ENCODE data around the gene FSIP1.

FSIP1 gene

DNA sequence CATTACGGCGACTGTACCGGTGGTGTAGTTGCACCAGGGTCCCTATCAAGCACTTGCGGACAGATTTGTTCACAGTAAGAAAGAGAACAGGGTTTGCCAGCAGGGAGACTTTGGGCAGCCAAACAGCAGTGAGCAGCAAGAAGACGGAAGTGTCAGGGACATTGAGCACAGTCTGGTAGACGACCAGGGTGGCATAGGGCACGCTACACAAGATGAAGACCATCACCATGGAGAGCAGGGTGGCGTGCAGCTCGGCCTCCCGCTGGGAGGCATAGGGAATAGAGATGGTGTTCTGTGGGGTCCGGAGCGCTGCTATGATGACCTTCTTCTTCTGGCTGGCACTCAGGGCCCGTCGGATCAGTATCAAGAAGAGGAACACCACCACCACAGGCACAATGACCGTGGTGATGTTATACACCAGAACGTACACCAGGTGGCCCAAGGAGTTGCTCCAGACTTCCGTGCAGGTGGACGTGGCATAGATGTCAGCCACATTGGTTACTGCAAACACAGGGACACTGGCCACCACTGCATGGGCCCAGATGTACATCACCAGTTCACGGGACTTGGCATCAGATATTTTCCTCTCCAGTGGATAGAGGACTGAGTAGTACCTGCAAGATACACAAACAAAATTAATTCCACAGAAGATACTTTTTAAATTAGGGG, 19.1 kb upstream of the FSIP1 start:
- H3K27ac ChIP-seq = no peak overlapping the region
- H3K4me3 ChIP-seq = no peak overlapping the region
- DNase-seq (ENCODE audit: low spot score) = no peak
- TF ChIP-seq, protein P1, sequence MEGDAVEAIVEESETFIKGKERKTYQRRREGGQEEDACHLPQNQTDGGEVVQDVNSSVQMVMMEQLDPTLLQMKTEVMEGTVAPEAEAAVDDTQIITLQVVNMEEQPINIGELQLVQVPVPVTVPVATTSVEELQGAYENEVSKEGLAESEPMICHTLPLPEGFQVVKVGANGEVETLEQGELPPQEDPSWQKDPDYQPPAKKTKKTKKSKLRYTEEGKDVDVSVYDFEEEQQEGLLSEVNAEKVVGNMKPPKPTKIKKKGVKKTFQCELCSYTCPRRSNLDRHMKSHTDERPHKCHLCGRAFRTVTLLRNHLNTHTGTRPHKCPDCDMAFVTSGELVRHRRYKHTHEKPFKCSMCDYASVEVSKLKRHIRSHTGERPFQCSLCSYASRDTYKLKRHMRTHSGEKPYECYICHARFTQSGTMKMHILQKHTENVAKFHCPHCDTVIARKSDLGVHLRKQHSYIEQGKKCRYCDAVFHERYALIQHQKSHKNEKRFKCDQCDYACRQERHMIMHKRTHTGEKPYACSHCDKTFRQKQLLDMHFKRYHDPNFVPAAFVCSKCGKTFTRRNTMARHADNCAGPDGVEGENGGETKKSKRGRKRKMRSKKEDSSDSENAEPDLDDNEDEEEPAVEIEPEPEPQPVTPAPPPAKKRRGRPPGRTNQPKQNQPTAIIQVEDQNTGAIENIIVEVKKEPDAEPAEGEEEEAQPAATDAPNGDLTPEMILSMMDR (IDR thresholded peaks at IDR 0.05) = no peak

DNA sequence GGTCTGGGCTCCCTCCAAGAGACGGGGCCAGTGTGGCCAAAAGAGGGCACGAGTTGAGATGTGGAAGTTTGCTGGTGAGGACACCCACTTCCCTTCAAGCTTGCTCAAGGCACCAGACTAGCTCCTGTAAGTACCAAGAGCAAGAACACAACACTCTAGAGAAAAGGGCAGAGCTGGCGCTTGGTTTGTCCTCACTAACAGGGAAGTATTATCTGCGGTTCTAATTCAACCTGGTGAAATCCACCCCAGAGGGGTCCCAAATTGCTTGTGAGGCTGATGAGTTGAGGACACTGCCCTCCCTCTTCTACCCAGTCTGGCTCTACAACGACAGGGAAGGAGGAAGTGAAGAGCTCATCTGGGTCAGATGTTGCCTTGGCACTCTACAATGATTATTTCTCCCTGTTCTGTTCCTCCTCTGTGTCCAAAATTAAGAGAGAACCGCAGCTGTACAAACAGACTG, 16.9 kb upstream of the FSIP1 start:
- no peak for DNase-seq (ENCODE audit: low spot score)
- no peak overlapping the region for H3K27ac ChIP-seq
- TF ChIP-seq, protein P1 (IDR thresholded peaks at IDR 0.05) = no peak
- H3K4me3 ChIP-seq = no peak overlapping the region

DNA sequence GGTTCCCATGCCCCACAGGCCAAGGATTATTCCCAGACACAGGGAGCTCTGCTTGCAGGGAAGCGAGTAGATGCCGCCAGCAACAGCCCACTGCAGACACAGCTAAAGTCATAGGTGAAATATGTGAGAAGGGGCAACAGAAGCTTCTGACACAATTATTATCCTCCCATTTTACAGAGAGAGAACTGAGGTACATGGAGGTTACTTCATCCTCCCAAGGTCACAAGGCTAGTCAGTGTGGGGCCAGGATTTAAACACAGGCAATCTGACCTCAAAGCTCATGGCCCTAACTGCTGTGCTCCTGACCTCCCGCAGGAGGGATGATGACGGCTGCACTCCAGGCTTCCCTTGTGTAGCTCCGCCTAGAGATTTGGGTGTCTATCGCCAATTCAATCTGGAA, 15.7 kb upstream of the FSIP1 start:
- no peak overlapping the region for H3K4me3 ChIP-seq
- DNase-seq (ENCODE audit: low spot score) = no peak
- H3K27ac ChIP-seq = no peak overlapping the region
- TF ChIP-seq, protein P1 (IDR thresholded peaks at IDR 0.05) = no peak

DNA sequence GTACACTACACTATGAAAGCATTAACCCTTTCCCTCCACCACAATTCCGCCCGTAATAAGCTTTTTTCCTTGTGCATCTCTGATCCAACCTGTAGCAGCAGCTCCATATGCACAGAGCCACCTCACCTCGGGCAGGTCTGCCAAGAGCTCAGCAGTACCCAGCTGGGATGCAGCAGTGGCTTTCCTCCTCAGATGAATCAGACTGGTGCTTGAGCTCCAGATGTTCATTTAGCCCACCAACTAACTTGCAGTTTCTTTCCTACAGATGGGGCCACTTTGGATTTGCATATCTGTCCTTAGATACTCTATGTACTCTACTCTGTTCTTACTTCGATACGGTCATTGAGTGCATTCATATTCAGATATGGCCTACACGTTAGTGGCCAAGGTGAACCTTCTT, 14.8 kb upstream of the FSIP1 start:
- TF ChIP-seq, protein P1 (IDR thresholded peaks at IDR 0.05) = no peak
- Histone ChIP-seq H3K27ac (no peak overlapping the region), H3K4me3 (no peak overlapping the region)
- DNase-seq (ENCODE audit: low spot score) = no peak

DNA sequence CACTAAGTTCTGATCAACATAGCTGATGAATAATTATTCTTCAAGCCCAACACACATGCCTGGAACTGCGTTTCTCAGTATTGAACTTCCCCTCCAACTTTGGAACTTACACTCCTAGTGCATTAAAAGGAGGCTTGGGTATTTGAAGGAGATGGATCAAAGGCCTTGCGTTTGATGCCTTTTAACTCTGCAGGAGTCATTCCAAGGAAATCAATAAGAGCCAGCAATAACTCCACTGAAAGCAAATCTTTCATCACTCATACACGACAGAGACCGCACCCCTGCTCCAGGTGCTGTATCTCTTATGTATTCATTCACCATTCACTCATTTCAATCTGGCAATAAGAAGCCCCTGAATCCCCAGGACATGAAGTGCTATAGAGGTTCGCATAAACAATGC, 14.0 kb upstream of the FSIP1 start:
- DNase-seq (ENCODE audit: low spot score) = no peak
- TF ChIP-seq, protein P1 (IDR thresholded peaks at IDR 0.05) = no peak
- Histone ChIP-seq H3K27ac (no peak overlapping the region), H3K4me3 (no peak overlapping the region)

GRCh38 chr15:39795486-39795885, 12.8 kb upstream of the FSIP1 start:
- no peak for DNase-seq (ENCODE audit: low spot score)
- TF ChIP-seq, protein P1 (IDR thresholded peaks at IDR 0.05) = no peak
- Histone ChIP-seq H3K4me3 (no peak overlapping the region), H3K27ac (no peak overlapping the region)

DNA sequence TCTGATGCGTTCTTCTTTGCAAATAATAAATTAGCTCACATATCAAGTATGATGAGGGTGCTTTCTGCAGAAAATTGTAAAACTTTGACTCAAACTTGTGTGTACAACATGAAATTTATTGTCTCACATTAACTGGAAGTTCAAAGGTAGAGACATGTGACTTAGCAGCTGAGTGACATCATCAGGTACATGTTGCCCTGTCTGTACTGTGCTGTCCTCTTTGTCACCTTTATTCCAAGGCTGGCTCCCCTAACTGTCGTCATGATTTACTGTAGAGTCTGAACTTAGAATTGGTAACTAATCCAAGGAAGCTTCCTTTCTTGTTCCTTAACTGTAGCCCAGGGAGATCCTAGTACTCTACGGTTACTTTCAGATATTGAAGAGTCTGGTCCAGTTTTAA, 12.3 kb upstream of the FSIP1 start:
- TF ChIP-seq, protein P1 (IDR thresholded peaks at IDR 0.05) = no peak
- no peak for DNase-seq (ENCODE audit: low spot score)

More for the DNA sequence above, 12.3 kb upstream of the FSIP1 start:
- no peak overlapping the region for H3K27ac ChIP-seq
- no peak overlapping the region for H3K4me3 ChIP-seq

Data from coronary artery (tissue), 2 donors.